HS-5 (cell line): ENCODE data around the gene ESPN.

Experiments used
- DNase-seq: peaks from one replicate; pipeline ENCODE4 v3.0.0-alpha.2; 2012; ENCODE audit warnings: low read depth

ESPN gene

DNA sequence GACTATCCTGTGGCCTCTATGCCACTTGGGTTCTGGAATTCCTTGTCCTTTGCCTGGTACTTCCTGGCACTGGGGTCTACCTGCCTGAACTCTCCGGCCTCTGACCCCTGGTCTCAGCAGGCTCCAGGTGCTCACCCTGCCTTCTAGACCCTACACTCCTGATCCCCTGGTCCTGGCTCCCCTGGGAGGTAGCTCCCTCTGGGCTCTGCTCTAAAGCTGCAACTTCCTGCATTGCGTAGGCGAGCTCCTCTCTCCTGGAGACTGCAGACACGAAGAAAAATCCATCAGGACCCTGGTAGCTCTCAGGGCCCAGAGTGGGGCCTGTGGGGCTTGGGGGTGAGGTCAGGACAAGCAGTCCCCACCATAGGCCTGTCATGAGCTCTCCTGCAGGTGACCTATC lies 74.7 kb downstream of the ESPN start:
- DNase-seq = no peak

DNA sequence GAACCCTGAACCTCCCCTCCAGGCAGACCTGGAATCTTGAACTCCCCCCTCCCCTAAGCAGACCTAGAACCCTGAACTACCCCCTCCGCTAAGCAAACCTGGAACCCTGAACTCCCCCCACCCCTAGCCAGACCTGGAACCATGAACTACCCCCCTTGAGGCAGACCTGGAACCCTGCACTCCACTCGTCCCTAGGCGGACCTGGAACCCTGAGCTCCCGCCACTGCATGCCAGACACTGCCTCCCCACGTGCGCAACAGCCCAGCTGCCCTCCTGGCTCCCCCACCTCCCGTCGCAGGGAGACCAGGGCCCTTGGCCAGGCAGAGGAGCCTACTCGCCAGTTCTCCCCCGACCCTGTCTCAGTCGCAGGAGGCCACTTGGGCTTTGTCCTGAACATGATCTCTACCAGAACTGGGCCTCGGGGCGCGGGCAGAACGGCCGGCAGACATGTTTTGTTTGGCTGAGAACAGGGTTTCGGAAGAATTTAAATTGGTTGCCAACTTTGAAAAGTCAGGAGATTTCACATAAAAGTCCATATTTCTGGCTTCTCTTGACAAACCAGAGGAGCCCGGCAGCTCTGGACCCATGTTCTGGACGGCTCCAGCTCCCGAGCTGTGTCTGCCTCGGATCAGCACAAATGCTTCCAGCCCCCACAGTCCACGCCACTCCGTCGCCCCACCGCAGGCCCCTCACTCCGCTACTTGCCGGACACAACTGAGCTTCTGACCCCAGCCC lies 76.1 kb downstream of the ESPN start:
- no peak for DNase-seq

DNA sequence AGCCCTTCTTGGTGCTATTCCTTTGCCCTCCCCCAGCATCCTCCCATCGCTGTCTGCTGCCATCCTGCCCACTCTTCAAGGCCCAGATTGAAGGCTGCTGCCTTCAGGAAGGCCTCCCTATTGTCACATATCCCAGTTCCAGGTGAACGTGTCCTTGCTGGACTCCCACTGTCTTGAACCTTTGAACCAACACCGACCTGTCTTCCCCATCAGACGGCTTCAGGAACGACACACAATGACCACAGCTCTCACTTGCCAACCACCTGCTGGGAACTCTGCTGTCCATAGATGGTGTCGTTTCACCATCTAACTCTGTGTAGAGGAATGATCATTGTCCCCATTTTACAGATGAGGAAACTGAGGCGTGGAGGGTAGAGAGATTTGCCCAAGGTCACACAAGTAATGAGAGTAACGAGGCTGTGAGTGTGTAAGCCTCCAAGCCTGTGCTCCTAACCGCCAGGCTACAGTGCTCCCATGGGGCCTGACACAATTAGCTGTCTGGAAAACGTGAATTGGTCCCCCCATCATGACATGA lies 76.8 kb downstream of the ESPN start:
- DNase-seq = no peak

DNA sequence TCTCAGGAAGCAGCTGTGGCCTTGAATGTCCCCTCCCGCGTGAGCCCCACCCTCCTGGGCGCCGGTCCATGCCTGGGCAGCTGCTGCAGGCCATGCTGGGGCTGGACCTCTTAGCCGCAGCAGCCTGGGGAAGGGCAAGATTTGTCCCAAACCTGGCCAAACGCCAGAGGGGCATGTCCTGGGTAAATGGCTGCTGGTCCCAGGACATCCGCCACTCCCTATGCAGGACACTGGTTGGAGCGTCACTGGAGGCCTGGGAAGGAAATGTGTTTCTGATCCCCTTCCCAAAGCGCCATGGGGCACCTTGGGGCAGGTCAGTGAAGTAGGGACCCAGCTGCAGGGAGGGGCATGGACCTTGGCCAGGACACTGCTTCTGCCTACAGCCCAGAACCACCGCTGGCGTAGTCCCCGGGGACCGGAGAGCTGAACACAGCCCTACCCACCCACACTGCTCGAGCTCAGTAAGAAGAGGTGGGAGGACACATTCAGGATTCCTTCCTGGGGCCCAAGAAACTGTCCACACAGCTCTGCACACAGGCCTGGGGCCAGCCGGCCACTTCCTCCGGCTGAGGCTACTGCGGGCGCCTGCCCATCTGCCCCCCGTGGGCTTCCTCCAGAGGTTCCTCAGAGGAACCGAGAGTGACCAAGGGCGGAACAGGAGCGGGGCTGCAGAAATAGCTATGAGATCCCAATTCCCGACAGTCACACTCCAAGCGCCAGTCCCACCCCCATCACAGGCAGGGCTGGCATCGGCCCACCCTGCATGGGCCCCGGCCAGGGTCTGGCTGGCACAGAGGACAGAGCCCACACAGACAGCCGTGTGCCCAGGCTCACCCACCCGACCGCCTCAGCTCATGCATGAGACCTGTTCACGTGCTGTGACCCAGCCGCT lies 77.7 kb downstream of the ESPN start:
- no peak for DNase-seq

DNA sequence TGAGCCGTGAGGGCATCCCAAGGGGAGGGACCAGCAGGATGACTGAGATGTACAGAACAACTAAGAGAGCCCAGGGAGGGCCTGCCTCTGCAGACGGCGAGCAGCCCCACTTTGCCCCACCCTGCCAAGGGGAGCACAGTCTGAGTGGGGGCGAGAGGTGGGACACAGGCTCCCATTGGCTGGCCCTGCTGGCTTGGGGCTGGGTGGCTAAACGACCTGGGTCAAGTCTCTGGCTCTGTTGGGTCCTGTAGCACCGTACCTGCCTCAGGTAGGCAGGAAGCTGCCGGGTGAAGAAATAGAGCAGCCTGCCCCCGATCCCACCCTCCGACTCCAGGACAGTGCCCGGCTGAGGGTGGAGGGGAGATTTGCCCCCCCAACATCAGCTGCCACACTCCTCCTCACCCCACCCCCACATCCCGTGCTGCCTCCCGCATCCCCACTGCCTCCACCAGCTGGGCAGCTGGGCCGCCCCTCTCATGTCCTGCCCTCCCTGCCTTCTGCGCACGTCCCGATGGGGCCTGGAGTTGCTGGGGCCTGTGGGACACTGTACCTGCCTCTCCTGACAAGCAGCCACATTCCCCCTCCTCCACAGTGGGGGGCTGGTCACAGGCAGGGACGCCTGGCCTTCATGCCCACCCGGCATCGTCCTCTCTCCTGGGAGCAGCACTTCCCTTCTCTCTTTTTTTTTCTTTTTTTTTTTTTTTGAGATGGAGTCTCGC lies 79.5 kb downstream of the ESPN start:
- no peak for DNase-seq

DNA sequence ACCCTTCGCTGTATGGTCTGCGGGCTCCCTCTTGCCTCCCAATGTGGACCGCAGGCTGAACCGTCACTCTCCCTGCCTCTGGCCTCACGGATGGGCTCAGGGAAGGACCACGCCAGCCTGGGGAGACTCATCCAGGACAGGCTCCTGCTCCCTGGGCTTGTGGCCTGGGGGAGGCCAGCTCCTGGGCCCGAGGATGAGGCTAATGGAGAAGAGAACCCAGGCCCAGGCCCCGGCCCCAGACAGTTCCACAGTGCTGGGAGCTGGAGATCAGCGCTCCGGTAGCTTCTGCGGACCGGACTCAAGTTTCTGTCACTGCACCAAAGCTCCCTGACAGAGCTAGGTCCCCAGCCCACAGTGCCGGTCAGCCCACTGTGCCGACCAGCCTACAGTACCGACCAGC lies 80.3 kb downstream of the ESPN start:
- no peak for DNase-seq

DNA sequence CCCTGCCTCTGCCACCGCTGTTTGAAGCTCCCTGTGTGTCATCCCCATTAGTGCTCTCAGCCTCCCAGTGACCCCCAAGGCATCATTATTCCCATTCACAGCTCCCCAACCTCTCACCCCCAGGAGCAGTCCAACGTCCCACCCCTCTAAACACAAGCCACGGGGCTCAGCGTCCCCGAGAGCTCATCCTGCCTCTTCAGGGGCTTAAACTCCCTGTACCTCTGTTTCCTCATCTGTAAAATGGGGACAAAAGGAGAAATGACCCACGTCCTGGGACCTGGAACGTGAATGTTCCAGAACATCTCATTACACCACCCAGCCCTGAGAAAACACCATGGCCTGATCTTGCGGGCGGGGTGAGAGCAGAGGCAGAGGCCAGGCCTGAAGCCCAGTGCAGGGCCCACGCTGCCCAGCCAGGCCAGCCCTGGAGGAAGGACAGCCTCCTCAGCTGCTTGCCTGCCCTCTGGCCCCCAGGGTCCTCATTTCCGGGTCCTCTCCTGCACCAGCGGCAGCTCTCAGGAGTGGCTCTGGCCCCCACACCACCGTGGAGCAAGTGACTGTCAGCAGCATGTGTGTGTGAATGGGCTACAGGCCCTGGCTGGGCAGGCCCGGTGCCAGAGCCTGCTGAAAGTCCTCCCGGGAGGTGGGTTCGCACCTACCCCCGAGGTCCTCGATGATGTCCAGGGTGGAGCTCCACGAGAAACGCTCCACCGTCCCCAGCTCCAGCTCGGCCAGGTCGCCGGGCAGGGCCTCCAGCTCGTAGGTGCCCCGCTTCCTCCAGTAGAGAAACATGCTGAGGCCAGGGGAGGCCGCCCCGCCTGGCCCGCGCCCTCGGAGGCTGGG lies 81.0 kb downstream of the ESPN start:
- DNase-seq = no peak

DNA sequence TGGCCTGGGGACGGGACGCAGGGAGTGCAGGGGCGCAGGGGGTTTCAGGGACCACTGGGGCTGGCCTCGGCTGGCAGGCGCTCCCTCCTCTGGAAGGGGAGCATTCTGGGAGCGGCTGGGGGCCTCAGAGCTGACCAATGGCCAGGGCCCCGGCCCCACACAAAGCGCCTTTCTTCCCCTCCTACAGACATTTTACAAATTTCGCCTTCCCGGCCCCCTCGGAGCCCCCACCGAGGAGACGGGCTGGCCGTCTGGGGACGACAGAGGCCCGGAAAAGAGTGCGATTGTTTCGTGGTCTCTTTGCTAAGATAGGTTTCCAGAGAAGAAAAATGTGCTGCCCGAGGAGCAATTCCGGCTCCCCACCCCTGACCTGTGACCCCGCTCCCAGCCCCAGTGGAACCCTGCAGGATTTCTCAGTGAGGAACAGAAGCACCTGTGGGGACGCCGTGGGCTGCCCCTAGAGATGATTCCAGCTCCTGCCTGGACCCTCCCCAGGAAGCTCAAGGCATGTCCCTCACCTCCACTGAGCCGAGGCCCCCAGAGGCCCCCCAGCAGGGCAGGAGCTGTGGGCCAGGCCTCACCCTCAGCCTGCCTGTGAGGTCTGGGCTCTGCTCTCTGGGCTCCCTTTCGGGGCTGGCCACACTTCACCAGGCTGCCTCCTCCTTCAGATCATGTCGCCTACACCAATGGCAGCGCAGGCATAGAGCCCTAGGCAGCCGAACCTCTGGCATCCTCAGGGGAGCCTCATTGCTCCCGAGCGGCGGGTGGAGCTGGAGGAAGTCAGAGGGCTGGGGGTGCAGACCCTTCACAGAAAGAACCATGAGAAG lies 81.8 kb downstream of the ESPN start:
- no peak for DNase-seq

DNA sequence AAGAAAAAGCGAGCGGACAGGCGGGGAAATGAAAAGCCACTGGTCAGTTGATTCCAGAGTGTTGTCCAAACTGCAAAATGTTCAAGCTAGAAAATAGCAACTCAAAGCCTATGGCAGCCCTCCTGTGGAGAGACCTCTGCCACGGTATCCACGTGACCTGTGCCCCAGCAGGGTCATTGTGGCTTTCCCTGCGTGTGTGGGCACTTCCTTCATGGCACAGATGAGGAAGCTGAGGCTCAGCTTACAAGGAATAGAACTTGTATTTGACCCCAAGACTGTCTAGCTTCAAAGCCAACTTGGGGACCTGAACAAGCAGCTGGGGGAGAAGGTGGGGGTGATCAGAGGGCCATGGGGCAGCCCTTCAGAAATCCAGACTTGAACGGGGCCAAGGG lies 82.5 kb downstream of the ESPN start:
- DNase-seq = no peak

DNA sequence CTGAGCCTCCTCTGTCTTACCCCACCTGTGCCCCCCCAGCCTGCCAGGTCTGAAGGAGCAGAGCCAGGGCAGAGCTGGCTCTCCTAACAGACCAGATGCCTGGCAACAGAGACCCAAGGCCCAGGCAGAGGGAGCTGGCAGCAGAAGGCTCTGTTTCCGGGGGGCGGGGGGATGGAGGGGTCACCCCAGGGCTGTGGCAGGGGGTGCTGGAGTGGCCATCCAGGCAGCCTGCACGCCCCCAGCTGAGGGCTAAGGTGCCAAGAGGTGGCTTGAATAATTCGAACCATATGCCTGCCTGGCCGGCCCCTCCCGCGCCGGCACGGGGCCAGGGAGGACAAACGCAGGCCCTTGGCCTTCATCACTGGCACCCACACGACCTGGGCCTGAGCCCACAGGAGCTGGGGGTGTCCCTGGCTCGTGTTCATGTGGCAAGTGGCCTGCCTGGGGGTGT lies 82.9 kb downstream of the ESPN start:
- no peak for DNase-seq

DNA sequence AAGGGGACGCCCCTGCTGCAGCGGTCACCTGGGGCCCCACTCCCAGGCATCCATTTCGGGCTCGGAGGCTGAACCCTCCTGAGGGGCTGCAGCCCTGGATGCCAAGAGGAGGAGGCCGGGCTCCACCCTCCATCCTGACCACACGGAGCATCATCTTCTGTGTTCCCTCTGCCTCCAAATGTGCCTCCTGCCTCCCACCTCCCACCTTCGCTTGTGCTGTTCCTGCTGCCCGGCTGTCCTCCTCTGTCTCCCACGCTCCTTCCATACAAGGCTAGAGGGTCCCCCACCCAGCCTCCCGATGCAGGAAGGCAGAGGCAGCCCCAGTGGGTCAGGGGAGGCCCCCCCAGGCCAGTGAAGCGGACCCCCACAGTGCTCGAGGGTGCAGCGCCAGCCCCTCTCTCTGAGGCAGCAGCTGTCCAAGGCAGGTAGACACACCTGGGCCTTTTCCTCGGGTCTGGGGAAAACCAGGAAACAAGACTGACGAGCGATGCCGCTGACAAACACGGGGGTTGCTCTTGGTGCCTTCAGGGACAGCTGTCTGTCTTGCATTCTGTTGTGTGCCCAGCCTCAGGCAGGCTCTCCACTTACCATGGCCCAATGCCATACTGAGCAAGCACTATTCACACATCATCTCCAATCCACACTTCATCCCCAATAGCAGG lies 83.7 kb downstream of the ESPN start:
- DNase-seq = no peak

DNA sequence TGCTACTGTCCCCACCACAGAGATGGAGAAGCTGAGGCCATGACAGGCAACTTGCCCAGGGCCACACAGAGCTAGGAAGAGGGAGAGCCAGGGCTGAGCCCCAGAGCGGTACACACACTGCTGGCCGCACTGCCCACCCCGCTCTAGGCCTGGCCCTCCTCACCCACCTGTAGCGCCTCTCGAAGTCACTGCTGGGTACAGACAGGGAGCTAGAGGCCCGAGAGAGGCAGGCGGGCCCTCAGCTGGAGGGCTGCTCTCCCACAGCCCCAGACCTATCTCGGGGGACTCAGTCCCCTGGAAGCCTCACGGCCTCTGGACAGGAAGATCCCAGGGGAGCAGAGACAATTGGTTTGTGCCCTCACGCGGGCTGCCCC lies 84.2 kb downstream of the ESPN start:
- no peak for DNase-seq

DNA sequence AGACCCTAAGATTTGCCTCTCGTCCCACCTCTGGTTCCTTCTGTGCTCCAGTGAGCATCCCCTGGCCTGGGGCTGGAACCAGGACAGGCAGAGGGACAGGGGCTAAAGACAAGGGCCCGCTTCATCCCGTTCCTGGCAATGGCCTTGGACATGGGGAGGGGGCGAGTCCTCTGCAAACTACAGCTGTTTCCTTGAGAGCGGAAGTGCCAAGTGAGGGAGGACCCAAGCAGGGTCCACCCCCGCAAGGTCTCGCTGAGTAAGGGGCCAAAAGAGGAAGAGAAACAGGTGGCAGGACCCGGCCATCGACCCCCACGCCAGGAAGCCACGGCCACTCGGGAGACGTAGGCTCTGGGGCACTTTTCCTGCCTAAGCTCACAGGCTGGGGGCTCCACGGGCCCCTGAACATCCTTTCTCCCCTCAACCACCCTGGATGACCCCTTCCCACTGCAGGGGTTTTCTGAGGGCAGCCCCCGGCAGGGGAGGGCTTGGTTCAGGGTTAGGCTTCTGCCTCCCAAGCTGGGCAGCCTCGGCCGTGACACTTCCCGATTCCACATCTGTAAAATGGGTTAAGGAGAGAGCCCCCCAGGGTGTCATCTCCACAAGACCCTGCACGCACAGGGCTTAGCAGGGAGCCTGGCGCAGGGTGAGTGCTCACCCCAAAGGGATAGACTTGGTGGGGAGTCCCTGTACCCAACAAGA lies 84.8 kb downstream of the ESPN start:
- DNase-seq = no peak

DNA sequence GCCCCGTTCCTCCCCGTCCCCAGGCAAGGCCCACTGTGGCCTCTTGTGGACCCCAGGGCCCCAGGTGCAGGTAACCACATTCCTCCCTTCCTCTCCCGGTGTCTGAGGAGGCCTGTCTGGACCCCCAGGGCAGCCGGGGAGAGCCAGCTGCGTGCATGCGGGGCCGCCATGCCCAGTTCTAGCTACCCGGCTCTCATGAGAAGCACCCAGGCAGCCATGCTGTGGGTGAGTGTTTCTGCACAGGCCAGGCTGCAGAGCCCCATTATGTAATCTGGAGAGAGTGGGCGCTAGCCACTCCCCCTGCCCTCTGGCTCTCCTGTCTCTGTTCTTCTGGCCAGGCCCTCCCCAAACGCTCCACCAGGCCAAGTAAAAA lies 85.3 kb downstream of the ESPN start:
- no peak for DNase-seq

DNA sequence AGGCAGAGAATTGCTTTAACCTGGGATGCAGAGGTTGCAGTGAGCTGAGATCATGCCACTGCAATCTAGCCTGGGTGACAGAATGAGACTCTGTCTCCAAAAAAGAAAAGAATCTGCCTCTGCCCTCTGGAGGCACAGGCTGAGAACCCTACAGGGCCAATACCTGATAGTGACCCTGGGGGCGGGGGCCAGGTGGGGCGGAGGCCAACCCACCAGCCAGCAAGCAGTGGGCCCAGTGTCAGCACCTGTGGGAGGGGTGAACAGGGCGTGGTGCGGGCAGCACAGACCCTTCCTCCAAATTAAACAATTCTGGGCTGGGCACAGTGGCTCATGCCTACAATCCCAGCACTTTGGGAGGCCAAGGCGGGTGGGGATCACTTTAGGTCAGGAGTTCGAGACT lies 85.9 kb downstream of the ESPN start:
- no peak for DNase-seq
